Measurements from ENCODE around the gene NDST1.
"Not testable (repeated sequence)": the region's sequence is repeated elsewhere in the genome, so short reads cannot be mapped to it uniquely, and the experiment has no call there.

NDST1 gene

DNA sequence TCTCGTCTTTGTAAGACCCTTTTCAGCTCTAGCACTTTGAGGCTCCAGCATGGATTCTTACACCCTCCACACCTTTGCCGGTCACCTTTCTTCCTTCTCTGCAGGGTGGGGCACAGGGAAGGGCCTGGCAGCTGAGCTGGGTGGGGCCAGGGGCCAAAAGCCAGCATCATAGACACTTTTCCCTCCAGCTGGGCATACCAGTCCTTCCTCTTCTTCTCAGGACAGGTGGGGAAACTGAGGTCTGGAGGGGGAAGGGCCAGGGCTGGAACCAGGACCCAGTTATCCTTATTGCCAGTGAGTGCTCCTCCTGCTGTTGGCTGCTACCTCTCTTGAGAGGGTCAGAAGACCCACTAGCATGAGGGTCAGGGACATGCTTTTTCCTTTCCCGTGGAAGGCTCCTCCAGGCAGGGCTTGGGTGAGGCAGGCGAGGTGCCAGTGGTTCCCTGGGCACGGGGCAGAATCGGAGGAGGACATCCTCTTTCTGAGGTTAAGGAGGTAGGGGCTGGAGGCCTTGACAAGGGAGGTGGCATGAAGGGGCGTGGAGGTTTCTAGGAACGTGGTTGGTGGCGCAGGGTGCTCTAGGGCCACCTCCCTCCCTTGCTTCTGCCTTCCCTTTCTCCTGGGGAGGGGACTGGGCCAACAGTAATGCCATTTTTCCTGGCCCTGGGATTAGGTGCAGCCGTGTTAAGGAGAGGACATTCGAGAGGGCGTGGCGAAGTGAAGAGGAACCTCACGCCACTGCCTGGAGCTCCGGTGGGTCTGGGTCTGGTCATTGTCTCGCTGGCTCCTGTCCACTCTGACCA is at the start of gene NDST1:
Gene NDST1, plus strand, starts transcription at position 658 of the 803 bp plus-strand sequence. CDS start 13,124 bp downstream, outside the sequence.
- no peak for DNase-seq

- DNase-seq = peak; percentile 87 to 94 (median 88)
Measured at GRCh38 chr5:150458802-150459557, 49.0 kb upstream of the NDST1 start.

DNA sequence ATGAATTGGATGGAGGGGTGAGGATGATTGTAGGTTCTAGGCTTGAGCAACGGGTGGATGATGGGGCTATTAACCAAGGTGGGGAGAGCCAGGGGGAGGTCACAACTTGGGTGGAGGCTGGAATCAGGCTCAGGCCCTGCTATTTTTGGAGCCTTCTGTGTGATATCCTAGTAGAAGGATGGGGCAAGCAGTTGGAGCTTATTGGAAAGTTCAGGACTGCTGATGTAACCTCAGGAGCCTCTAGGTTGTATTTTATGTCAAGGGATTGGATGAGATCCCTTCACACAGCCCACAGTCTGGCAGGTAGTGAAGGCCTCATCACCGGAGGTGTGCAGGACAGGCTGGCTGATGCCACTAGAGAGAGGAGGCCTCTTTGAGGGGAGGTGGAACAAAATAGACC is 47.1 kb upstream of the NDST1 start:
- DNase-seq = no peak

- peak in 1 of 4 experiments; percentile 5 for DNase-seq
Measured at GRCh38 chr5:150461231-150461630, 46.7 kb upstream of the NDST1 start.

- no peak for DNase-seq
Measured at GRCh38 chr5:150464554-150465012, 43.3 kb upstream of the NDST1 start.

- no peak for DNase-seq
Measured at GRCh38 chr5:150465927-150466326, 42.0 kb upstream of the NDST1 start.

DNA sequence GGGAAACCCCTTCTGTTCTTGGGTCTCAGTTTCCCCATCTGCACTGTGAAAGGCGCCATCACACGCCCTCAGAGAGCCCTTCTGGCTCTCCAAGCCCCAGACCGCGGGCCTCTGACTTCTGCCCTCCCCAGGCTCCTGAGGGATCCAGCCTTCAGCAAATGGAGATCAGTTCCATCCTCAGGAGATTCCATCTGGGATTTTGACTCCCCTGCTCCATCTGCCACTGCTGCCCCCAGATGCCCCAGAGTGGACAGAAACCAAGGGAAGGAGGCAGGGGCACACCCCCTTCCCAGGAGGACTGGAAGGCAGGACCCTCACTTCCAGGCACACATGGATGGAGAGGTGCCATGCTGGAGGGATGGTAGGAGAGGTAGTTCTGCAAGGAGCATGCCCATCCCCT is 39.7 kb upstream of the NDST1 start:
- DNase-seq = no peak

- DNase-seq = no peak
Measured at GRCh38 chr5:150469718-150470469, 38.0 kb upstream of the NDST1 start.

GRCh38 chr5:150473673-150474358 is 34.1 kb upstream of the NDST1 start:
- DNase-seq = no peak

DNA sequence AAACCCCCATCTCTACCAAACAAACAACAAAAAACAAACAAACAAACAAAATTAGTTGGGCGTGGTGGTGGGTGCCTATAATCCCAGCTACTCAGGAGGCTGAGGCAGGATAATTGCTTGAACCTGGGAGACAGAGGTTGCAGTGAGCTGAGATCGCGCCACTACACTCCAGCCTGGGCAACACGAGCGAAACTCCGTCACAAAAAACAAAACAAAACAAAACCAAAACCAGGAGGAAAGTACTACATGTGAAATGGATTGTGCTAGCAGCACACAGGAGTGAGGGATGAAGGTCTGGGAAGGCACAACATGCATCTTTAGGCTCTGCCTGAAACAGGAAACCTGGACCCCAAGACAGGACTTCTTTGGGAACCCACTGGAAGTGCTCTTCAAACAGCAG is 31.4 kb upstream of the NDST1 start:
- DNase-seq = not testable (repeated sequence)

DNA sequence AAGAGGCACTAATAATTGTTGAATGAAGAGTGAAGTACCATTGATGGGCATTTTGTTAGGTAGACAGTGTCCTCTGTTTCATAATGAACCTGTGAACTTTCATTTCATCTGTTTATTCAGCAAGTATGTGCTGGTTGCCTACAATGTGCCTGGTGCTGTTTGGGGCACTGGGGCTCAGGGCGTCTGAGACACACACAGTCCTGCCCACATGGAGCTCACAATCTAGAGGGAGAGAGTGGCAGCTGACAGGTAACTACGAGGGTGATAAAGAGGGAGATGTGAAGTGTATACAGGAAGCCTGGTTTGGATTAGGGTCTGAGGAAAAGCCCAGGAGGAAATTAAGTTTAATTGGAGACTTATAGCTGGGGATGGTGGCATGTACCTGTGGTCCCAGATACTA is 28.5 kb upstream of the NDST1 start:
- DNase-seq = no peak

DNA sequence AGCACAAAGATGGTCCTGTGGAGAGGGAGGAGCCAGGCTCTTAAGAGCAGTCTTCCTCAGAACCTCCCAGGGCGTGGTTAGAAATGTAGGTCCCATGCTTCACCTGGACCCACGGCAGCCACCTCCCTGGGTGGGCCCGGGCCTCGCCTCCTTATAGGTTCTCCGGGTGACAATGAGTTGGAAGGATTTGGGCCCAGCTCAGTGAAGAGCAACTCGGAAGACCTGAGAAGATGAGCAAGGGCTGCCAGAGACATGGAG is 26.3 kb upstream of the NDST1 start:
- no peak for DNase-seq

- DNase-seq = no peak
Measured at GRCh38 chr5:150481972-150482406, 25.9 kb upstream of the NDST1 start.

DNA sequence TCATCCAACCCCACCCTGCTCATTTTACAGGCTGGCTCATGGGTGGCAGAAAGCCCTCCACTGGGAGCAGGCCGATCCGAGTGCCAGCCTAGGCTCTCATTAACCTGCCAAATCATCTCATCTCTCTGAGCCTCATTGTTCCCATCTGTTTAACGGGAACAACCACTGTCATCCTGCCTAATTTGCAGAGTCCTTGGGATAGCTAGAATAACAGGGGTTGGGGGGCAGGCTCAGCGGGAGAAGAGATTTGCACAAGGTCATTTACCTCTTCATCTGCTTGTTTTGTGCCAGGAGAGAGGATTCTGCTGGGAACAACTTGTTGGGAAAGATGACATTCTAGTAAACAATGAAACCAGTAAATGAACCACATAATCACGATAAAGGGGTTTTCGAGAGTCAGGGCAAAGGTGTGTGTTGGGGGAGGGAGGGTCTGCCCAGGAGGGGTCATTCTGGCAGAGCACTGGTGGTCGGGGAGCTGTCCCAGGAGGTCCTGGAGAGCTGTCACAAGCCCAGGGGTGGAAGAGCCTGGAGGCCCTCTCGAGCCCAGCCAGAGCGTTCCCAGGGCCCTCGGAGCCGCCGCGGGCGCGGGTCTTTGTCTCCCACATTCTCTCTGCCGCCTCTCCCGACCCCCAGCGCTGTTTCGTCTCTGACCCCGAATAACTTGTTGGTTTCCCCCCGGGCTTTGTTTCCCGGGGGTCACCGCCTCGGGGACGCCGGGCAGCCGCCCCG is 22.8 kb upstream of the NDST1 start:
- no peak for DNase-seq

DNA sequence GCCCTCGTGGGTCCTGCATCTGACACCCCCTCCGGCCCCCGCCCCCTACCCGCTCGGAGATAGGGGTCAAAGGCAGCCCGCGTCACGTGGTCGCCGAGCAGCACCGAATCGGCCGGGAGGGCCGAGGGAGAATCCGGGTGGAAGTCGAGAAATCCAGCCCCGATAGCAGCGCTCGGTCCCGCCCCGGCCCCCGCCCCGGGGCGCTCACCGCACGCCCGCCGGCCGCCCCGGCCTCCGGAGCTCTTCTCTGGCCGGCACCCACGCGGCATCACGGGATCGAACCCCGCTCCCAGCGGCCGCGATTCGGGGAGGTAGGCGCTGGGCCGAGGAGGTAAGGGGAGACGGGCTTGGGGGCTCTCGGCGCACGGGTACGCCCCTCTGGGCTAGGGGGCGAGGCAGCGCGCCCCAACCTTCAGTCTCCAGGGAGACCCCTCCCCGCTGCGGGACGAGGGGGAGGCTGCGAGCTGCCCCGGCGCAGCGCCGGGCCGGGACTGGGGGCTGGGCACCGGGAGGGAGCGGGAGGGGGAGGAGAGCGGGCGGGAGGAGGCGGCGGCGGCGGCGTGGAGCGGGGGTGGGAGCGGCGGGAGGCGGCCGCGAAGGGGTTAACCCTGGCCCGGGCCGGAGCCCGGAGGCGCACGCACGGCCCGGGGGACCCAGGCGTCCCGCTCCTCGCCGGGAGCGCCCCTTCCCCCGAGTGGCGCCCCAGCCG is 22.1 kb upstream of the NDST1 start:
- peak in 2 of 4 experiments; percentile 32 to 42 for DNase-seq

DNA sequence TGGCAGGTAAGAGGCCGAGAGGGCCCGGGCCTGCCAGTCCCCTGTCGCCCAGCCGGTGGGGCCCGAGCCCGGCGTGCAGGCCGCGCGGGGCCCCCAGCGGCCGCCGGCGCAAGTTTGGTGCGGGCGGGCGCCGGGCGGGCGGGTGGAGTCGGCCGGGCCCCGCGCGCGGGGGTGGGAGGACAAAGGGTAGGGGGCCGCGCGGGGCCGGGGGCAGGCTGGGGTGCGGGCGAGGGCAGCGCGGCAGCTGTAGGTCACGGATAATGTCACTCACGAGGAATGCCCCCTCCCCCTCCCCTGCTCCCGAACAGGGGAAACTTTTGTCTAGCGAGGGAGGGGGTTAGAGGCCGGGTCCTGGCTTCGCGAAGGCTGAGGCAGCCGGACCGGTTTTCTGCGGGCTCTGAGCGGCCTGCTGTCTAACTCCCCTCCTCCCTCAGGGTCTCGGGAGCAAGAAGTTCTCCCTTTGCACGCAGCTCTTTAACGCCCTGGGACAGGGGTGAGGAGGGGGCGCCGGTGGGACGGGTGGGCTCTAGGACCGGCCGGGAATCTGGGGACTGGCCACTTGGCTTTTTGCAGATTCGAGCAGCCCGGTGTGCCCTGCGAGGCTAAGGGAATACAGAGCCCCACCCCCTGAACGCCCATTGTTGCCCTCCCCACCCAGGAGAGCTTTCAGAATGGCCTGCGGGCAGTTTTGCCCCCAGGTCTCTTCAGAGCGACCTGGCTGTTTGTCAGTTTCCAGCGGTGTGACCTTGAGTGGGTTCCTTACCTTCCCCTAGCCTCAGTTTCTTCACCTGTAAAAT is 21.3 kb upstream of the NDST1 start:
- DNase-seq = peak in 2 of 4 experiments; percentile 17 to 32

DNA sequence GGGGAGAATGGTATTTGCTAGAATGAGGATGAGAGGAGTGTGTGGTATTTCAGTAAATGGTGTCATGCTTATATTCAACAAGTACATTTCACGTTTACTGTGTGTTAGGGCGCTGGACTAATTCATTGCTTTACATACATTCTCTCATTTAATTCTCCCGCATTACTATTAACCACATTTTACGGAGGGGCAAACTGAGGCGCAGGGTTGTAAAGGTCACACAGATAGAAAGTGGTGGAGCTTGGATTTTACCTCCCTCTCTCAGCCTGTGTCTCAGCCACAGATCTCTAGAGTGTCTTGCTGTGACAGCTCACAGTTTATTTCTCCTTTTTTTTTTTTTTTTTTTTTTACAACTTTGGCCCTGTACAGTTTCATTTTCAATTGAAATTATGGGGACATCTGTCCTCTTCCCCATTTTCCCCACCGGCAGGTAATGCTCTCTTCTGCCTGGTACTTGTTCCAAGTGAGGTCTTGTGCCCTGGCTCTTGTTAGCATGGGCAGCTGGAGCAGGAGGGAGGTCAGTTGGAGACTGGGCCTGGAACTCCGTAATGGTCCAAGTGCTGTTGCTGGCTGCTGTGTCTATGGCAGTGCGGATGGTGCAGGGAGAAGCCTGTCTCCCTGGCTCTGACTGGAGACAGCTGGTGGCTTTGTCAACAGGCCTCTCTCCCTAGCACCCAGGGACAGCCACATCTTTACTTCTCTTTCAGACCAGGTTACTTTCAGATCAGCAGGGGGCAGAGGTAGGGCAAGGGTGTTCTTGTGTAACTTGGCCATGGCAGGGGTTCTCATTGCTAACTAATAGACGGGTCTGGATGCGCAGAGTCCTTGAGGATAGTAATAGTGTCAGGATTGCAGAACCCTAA is 20.5 kb upstream of the NDST1 start:
- no peak for DNase-seq

- no peak for DNase-seq
Measured at GRCh38 chr5:150488519-150489359, 19.2 kb upstream of the NDST1 start.

Measured in activated naive CD4-positive, alpha-beta T cell (primary cell).